Parathyroid adenoma (tissue), 2 donors: ENCODE measurements around the gene ARID3A.

ENCODE experiments used
- H2AFZ ChIP-seq: fragments of 300-600 bp; sonication (generic); one replicate; pipeline ENCODE4 v1.7.0; 2017; ENCODE audit warnings: antibody characterized with exemption, mild to moderate bottlenecking
- H3K27ac ChIP-seq: fragments of 300-600 bp; sonication (generic); one replicate; pipeline ENCODE4 v1.7.0; 2017
- H3K27me3 ChIP-seq: fragments of 300-600 bp; sonication (generic); one replicate; pipeline ENCODE4 v1.7.0; 2017; ENCODE audit warnings: low read length; ENCODE audit not compliant: control insufficient read depth, insufficient read depth
- H3K36me3 ChIP-seq: fragments of 300-600 bp; sonication (generic); one replicate; pipeline ENCODE4 v1.7.0; 2017; ENCODE audit warnings: low read length; ENCODE audit not compliant: control insufficient read depth, insufficient read depth
- H3K4me1 ChIP-seq: fragments of 300-600 bp; sonication (generic); one replicate; pipeline ENCODE4 v1.7.0; 2017; ENCODE audit warnings: control low read depth
- H3K4me2 ChIP-seq: fragments of 300-600 bp; sonication (generic); one replicate; pipeline ENCODE4 v1.7.0; 2017; ENCODE audit warnings: low read length
- H3K4me3 ChIP-seq: fragments of 300-600 bp; sonication (generic); one replicate; pipeline ENCODE4 v1.7.0; 2017; ENCODE audit warnings: low read depth, low read length
- H3K79me2 ChIP-seq: fragments of 300-600 bp; sonication (generic); one replicate; pipeline ENCODE4 v1.7.0; 2017; ENCODE audit warnings: control low read depth
- H3K9ac ChIP-seq: fragments of 300-600 bp; sonication (generic); one replicate; pipeline ENCODE4 v1.7.0; 2017; ENCODE audit warnings: mild to moderate bottlenecking
- H3K9me3 ChIP-seq: fragments of 300-600 bp; sonication (generic); one replicate; pipeline ENCODE4 v1.7.0; 2017; ENCODE audit warnings: low read length; ENCODE audit not compliant: control insufficient read depth
- CTCF ChIP-seq: fragments of 300-600 bp; sonication (generic); IDR thresholded peaks from one replicate; pipeline ENCODE4 v1.7.0; 2017; ENCODE audit warnings: antibody characterized with exemption, mild to moderate bottlenecking
- donor health status: primary hyperparathyroidism.

Gene ARID3A

GRCh38 chr19:904545-904944, 21.3 kb upstream of the ARID3A start:
- no peak overlapping the region for H3K4me2 ChIP-seq
- no peaks in the 10 kb centered on the region for H3K79me2 ChIP-seq
- no peaks in the 10 kb centered on the region for H3K9me3 ChIP-seq
- H3K4me1 ChIP-seq = no peaks in the 10 kb centered on the region
- no peak overlapping the region for H3K4me3 ChIP-seq
- no peak for TF ChIP-seq CTCF
- no peaks in the 10 kb centered on the region for H3K27me3 ChIP-seq
- no peak overlapping the region for H2AFZ ChIP-seq
- H3K36me3 ChIP-seq = no peaks in the 10 kb centered on the region
- no peak overlapping the region for H3K9ac ChIP-seq
- no peak overlapping the region for H3K27ac ChIP-seq

- Histone ChIP-seq H3K79me2 (no peaks in the 10 kb centered on the region), H3K27me3 (no peaks in the 10 kb centered on the region), H3K9me3 (no peaks in the 10 kb centered on the region), H3K9ac (no peak overlapping the region), H3K4me1 (no peaks in the 10 kb centered on the region), H2AFZ (no peak overlapping the region), H3K4me3 (no peak overlapping the region), H3K36me3 (no peaks in the 10 kb centered on the region), H3K27ac (no peak overlapping the region), H3K4me2 (no peak overlapping the region)
- TF ChIP-seq CTCF = no peak
These were observed 19.4 kb upstream of the ARID3A start for GRCh38 chr19:906480-906879.

GRCh38 chr19:907183-907853, 18.5 kb upstream of the ARID3A start:
- Histone ChIP-seq H3K36me3 (no peaks in the 10 kb centered on the region), H3K4me3 (no peak overlapping the region), H3K9me3 (no peaks in the 10 kb centered on the region), H3K27ac (no peak overlapping the region), H2AFZ (no peak overlapping the region), H3K79me2 (no peaks in the 10 kb centered on the region), H3K27me3 (no peaks in the 10 kb centered on the region), H3K4me1 (no peaks in the 10 kb centered on the region), H3K4me2 (no peak overlapping the region), H3K9ac (no peak overlapping the region)
- no peak for TF ChIP-seq CTCF

- H3K4me2 ChIP-seq = no peak overlapping the region
- no peak overlapping the region for H3K4me3 ChIP-seq
- no peaks in the 10 kb centered on the region for H3K36me3 ChIP-seq
- H3K9ac ChIP-seq = no peak overlapping the region
- H3K4me1 ChIP-seq = no peaks in the 10 kb centered on the region
- TF ChIP-seq CTCF = no peak
- H3K9me3 ChIP-seq = no peaks in the 10 kb centered on the region
- H3K27ac ChIP-seq = no peak overlapping the region
- H3K79me2 ChIP-seq = peaks cover 2% of the 10 kb centered on the region
- no peak overlapping the region for H2AFZ ChIP-seq
- no peaks in the 10 kb centered on the region for H3K27me3 ChIP-seq
These were observed 14.4 kb upstream of the ARID3A start for GRCh38 chr19:911197-912033.
